Measurements from ENCODE around the gene BDNF. TPM values are rescaled to one million over a fixed set of nuclear protein-coding genes. Genes with fewer than 3 reads are reported as not detected.
A peak's percentile ranks its signal among the peaks of the same experiment; 100 is the strongest.
"Not testable (repeated sequence)": the region's sequence is repeated elsewhere in the genome, so short reads cannot be mapped to it uniquely, and the experiment has no call there.

BDNF gene
- under 1 TPM in 2 of 3 donors, not detected in 1; 0.25 to 0.31 TPM for total RNA-seq
- long read RNA-seq, donor 1: 0 reads
- long read RNA-seq, donor 2: 0 reads

- peak; percentile 60 for ATAC-seq
- Histone ChIP-seq H3K4me1 (ENCODE audit: low read depth) (peaks cover 9% of the 10 kb centered on the region), H3K9me3 (no peaks in the 10 kb centered on the region), H3K36me3 (ENCODE audit: low read depth) (no peaks in the 10 kb centered on the region), H3K4me3 (peak within 1 kb of the TSS; percentile 11)
- DNase-seq: peak in 1 of 3 donors; percentile 35
- intact Hi-C loops (cut with DNase I, micrococcal nuclease): no loop called here
- TF ChIP-seq CTCF (IDR thresholded peaks at IDR 0.05): no peak
Measured at GRCh38 chr11:27700351-27701301, at the start of gene BDNF. BDNF (minus strand) TSS chr11:27700455; CDS start chr11:27658564, 41,891 bp downstream.

GRCh38 chr11:27740362-27741013 is 40.2 kb upstream of the BDNF start:
- TF ChIP-seq CTCF (IDR thresholded peaks at IDR 0.05): no peak
- no peak for DNase-seq
- Histone ChIP-seq H3K4me1 (ENCODE audit: low read depth) (no peaks in the 10 kb centered on the region), H3K36me3 (ENCODE audit: low read depth) (no peaks in the 10 kb centered on the region), H3K4me3 (no peak overlapping the region), H3K9me3 (no peaks in the 10 kb centered on the region)
- intact Hi-C loops (cut with DNase I, micrococcal nuclease): no loop called here
- ATAC-seq: no peak

- no peaks in the 10 kb centered on the region for H3K36me3 ChIP-seq (ENCODE audit: low read depth)
- intact Hi-C loops (cut with DNase I, micrococcal nuclease): no loop called here
- H3K4me1 ChIP-seq (ENCODE audit: low read depth): no peaks in the 10 kb centered on the region
- ATAC-seq (no peak), DNase-seq (no peak)
- H3K4me3 ChIP-seq: no peak overlapping the region
- no peaks in the 10 kb centered on the region for H3K9me3 ChIP-seq
- TF ChIP-seq CTCF (IDR thresholded peaks at IDR 0.05): no peak
Measured at GRCh38 chr11:27735281-27735680, 35.0 kb upstream of the BDNF start.

- ATAC-seq; intact Hi-C loops (cut with DNase I, micrococcal nuclease); H3K9me3 ChIP-seq; H3K36me3 ChIP-seq (ENCODE audit: low read depth); DNase-seq; H3K4me3 ChIP-seq; H3K4me1 ChIP-seq (ENCODE audit: low read depth): not testable (repeated sequence)
Measured at GRCh38 chr11:27731803-27732202, 31.5 kb upstream of the BDNF start.

GRCh38 chr11:27726981-27727380 is 26.7 kb upstream of the BDNF start:
- H3K36me3 ChIP-seq (ENCODE audit: low read depth): no peaks in the 10 kb centered on the region
- DNase-seq (no peak), ATAC-seq (no peak)
- H3K4me1 ChIP-seq (ENCODE audit: low read depth): peaks cover 4% of the 10 kb centered on the region
- no peaks in the 10 kb centered on the region for H3K9me3 ChIP-seq
- H3K4me3 ChIP-seq: no peak overlapping the region
- no peak for TF ChIP-seq CTCF (IDR thresholded peaks at IDR 0.05)
- intact Hi-C loops (cut with DNase I, micrococcal nuclease): no loop called here

GRCh38 chr11:27723687-27724086 is 23.4 kb upstream of the BDNF start:
- no peak for DNase-seq
- intact Hi-C loops (cut with DNase I, micrococcal nuclease): no loop called here
- Histone ChIP-seq H3K4me1 (ENCODE audit: low read depth) (peaks cover 12% of the 10 kb centered on the region), H3K36me3 (ENCODE audit: low read depth) (no peaks in the 10 kb centered on the region), H3K9me3 (no peaks in the 10 kb centered on the region), H3K4me3 (no peak overlapping the region)
- no peak for TF ChIP-seq CTCF (IDR thresholded peaks at IDR 0.05)
- no peak for ATAC-seq

Measured in mucosa of descending colon (tissue), 3 donors.